ENCODE results near the gene PMFBP1.

PMFBP1 gene

DNA sequence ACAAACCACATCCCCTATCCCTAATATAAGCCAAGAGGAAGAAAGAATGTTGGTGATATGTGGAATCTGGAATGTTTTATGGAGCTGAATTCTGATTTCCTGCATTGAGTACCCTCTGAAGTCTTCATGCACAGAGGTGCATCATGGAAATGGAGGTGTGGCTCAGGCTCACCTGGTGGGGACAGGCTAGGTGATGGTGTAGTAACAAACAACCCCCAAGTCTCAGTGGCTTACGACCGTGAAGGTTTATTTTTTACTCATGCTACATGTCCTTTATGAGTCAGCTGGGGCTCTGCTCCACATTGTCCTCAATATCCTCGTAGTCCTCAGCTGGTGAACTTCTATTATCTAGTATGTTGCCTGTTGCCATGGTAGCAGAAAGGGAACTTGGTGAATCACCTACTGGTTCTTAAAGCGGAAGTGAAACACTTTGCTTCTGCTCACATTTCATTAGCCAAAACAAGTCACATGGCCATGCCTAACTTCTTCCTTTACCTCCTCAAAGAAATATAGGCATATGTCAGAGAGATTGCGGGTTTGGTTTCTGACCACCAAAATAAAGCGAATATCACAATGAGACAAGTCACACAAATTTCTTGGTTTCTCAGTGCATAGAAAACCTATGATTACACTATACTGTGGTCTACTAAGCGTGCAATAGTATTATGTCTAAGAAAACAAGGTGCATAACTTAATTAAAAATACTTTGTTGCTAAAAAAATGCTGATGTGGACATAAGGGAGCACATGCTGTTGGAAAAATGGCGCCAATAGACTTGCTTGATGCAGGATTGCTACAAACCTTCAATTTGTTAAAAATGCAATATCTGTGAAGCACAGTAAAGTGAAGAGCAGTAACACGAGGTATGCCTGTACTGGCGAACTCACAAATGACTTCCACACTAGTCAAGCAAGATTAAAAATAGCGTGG lies at the start of gene PMFBP1:
PMFBP1 (minus strand) TSS at position 51 of the 930 bp plus-strand sequence. CDS start 947 bp downstream, outside the sequence.
- peak; percentile 42 for DNase-seq

DNA sequence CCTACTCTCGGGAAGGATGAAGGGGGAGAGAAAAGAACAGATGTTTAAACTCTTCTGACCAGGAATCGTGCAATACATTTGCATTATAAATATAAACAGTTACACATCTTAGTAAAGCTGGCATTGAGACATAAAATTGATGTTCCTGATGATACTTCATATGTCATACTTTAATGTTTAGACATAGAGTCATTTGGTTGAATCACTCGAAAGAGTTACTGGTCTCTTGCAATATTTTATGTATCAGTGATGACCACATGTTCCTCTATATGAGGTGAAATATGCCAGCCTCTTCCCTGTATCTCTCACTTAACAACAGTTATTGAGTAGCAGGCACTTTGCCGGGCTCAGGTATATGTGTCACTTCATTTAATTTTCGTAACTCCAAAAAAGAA lies 49.7 kb upstream of the PMFBP1 start:
- DNase-seq = no peak

DNA sequence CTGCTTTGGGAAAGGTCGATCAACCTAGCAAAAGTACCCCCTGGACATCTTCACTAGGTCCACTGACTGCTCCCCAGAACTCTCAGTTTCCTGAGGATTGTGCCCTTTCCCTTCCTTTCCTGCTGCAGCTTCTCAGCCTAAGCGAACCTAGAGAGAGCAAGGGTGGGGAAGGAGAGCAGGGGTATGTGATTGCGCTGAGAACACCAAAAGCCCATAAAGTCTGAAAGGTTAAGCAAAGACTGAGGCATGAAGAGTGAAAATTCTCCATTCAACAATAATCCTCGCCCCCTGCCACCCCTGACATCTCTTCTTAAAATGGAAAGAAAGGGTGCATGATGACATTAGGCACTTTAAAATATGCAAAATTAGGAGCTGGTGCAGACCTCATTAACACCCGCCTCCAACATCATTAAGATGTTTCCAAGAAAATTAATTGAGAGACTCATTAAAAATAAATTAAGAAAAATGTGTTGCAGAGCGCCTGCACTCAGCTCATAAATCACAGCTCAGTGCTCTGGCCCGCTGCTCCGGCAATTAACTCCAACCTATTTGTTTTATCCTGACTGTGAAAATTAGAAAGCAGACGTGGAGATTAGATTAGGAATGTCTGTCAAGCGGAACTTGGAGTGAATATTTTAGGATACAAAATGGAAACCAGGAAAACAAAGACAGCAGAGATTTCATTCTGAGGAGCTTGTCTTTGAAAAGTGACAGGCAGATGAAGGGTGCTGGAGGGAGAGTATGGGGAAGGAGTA lies 49.1 kb upstream of the PMFBP1 start:
- no peak for DNase-seq

DNA sequence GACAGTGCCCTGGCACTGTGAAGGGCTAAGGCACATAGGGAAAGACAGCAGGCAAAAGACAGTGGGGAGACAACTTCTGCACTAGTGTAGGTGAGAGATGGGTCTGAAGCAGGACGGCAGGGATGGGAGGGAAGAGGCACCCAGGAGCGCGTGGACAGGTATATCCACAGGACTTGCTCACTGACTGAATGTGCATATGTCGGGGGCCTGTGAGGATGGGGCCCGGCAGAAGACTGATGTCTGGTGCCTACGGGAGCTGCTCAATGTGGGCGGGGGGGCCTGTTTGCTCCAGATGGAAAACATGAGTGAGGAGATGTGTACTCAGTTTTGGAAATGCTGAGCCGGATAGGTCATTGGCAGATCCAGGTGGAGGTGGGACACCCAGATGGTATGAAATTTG lies 47.3 kb upstream of the PMFBP1 start:
- no peak for DNase-seq

DNA sequence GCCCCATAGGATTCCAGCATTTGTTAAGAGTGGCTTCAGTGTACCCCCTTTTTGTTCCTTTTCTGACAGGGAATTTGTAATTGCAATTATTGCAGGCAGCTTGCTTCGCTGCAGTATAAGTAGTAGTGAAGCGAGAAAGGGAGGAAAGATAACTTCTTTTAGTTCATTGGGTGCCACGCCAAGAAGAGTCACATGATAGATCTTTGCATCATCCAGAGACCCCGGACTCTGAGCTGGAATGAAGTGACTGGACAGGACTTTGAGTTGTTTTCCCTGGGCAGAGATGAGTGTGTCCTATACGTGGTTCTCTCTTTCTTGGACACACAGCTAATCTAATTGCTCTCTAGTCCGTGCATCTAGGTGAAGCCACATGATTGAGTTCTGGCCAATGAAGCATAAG lies 44.8 kb upstream of the PMFBP1 start:
- DNase-seq = no peak

GRCh38 chr16:72214821-72215220 lies 42.9 kb upstream of the PMFBP1 start:
- no peak for DNase-seq

DNA sequence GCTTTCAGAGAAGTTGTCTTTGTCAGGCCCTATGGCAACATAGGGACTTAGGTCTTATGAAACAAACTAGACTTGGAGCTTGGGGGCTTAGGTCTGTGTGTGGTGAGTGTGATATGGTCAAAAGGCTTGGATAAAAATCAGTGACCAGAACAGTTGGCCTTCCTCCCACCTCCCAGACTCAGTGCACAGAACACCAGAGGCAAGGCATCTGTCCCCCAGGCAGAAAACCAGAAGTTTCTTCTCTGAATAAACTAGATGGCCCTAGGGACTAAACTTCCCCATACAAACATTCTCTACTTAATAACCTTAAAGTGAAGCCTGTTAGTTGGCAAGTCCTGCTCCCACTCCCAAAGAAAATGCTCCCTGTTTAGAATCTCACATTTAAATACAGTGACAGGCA lies 39.2 kb upstream of the PMFBP1 start:
- DNase-seq = no peak

DNA sequence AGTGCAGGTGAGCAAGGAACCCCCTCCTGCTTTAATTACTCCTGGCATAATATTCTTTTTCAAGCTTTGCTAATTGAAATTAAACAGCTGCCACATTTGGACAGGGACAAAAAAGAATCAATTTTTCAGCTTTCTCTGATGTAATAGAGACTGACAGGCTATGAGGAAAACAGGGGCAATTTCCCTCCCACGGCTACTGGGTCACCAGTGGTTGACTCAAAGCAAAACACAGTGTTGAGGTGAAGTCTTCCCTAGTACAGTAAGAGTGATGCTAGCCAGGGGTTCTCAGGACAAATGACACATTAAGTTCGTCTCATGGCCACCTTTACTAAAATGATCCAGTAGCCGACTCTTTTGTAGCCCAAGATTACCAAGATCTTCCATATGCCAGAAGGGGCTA lies 38.6 kb upstream of the PMFBP1 start:
- DNase-seq = peak; percentile 22

DNA sequence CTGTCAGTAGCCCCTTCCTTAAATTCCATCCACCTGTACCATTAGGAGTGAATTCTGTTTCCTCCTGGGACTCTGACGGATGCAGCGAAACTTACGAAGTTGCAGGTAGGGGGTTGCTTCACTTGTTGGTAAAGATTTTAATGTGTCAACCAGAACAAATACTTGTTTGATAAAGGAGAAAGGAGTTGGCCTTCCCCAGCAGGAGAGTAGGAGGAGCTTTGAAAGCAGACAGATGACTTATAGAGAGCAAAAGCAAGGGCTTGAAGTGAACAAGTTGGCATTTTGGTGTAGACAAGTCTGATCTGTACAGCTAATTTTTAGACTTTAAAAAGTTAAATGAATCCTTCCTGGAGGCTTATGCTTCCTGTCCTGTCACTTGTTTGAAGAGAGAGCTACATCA lies 38.1 kb upstream of the PMFBP1 start:
- DNase-seq = no peak

DNA sequence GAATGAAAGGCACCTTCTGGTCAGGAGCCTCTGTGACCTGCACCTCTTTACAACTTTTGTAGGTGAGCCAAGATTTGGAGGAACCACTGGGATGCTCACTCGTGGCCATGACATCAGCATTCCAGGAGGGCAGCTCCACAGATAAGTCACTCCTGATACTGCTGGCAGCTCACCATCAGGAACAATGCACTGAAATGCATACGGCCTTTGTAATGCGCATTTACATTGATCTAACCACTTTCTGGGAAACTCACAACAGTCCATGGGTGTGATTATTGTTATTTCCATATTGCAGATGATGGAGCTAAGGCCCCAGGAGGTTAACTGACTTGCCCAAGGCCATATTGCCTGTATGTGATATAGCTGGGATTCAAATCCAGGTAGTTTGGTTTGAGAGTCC lies 34.3 kb upstream of the PMFBP1 start:
- DNase-seq = no peak

DNA sequence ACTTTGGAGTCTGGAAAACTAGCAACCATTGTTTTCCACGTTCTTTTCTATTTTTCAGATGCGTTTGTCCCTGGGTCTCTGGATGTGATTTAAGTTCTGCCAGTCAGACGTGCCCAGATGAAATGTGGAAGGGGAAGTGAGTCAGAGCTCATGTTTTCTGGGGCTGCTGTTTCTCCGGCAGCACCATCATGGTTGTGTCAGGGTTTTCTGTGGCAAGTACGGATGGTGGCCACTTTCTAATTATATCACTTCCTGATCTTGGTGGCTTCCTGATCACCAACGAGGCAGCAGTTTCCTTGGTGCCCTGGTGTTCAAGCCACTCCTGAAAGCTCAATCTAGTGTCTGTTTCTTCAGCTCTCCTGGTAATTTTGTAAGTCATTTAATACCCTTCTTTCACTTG lies 31.4 kb upstream of the PMFBP1 start:
- DNase-seq = peak; percentile 39

- peak; percentile 12 for DNase-seq
Observed at GRCh38 chr16:72202014-72202413, 30.1 kb upstream of the PMFBP1 start.

GRCh38 chr16:72201387-72201786 lies 29.4 kb upstream of the PMFBP1 start:
- no peak for DNase-seq

DNA sequence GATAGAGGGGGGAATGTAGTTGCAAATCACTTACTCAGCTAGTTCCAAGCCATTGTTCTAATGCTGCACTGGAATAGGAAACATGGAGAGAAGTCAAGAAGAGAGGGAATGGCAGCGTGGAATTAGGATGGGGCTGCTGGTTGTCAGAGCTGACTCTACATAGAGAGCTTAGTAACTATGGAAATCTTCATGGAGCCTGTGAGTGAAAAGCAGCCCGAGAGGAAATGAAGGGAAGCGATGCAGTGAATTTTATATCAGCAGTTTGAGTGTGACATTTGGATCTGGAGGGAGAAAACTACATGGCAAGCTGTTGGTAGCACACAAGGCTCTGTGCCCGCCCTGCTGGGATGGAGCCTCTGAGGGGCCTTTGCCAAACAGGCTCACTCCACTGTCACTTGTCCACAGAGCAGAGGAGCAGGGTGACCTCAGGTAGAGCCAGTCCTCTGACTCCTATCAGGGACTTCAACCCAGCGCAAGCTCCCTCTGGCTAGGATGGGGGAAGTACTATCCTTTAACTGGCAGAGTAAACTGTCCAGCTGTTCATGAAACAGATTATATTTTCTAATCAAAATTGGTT lies 27.9 kb upstream of the PMFBP1 start:
- DNase-seq = no peak

DNA sequence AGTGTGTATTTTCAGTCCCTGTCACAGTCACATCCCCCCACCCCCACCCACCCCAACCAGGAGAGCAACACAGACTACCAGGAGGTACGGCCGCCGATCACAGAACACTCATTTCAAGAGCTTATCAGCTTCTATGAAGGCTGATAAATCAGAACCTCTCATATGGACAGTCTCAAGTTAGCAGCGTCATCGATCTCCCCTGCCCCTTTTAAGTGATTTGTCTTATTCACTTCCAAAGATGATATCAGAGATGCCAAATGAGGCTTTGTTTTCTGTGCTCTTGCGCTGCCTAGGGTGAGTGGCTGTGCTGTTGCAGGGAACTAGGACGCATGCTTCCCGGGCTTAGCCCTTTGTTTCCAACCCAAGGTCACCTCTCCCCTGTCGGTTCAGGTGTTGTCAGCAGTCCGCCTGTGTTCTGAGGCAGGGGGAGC lies 26.8 kb upstream of the PMFBP1 start:
- DNase-seq = no peak

GRCh38 chr16:72198021-72198711 lies 26.2 kb upstream of the PMFBP1 start:
- no peak for DNase-seq

DNA sequence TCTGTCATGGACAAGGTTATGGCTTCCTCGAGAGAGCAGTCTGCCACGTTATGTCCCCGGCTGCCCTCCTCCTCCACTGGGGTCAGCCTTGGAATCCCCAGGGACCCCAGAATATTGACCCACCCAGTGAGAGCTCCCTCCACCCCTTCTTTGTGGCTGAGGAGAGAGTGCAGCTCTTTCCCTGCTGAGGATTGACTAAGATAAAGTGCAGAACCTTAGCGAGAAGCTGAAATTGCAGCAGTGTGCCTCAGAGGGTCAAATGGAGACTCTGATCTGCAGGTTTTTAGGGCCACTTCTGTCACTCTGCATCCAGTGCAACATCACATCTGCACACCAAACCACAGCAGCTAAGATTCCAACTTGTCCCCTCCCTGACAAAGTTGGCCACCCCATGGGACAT lies 25.6 kb upstream of the PMFBP1 start:
- no peak for DNase-seq

DNA sequence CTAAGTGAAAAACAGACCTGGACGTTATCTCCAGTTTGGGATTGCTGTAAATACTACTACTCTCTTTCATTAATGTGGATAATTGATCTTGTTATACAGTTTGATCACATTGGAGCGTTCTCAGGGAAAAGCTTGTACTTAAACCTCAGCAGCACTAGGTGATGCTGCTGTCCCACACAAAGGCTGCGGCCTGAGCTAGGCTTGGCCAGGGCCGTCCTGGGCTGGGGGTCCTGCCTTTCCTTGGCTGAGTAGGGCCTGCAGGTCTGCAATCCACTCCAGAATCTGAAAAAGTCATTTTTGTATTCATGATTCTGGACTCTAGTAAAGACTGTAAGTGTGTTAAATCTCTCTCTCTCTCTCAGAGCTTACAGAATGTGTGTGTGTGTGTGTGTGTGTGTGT lies 23.7 kb upstream of the PMFBP1 start:
- DNase-seq = no peak

- no peak for DNase-seq
Observed at GRCh38 chr16:72191551-72191950, 19.6 kb upstream of the PMFBP1 start.

GRCh38 chr16:72189865-72190371 lies 18.0 kb upstream of the PMFBP1 start:
- DNase-seq = no peak

- no peak for DNase-seq
Observed at GRCh38 chr16:72188541-72188940, 16.6 kb upstream of the PMFBP1 start.

DNA sequence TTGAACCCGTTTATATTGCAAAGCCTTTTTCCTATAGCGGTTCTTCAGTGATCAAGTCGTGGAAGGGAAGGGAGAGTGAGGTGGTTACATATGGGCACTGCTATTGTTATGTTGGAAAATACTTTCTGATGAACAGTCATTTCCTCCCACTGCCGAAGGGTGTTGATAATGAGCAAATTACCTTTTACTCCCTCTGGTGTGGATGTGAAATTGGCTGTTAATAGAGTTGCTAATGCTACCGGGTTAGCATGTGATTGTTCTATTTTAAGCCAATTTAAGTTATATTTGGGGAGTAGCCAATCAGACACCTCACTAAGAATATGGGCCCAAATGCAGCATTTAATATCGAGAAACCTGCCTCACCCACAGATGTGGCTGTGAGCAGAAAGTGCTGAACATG lies 15.6 kb upstream of the PMFBP1 start:
- no peak for DNase-seq

DNA sequence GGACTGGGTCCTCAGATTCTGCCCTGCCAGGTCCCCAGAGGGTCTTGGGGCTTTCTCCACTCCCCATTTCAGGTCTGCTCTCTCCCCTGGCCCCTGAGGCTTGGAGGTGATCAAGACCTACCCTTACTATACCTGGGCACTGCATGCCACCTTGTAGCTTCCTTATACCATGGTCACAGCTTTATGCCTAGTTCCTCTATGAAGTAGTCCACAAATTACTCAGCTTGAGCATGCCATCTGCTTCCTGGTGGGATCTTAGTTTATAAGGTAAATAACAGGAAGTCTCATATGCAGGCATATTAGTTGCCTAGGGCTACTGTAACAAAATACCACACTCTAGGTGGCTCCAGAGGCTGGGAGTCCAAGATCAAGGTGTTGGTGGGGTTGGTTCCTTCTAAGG lies 11.0 kb upstream of the PMFBP1 start:
- DNase-seq = no peak
